ENCODE data around the gene OSTN. TPM values are rescaled to one million over a fixed set of nuclear protein-coding genes. Genes with fewer than 3 reads are reported as not detected.

OSTN gene
- total RNA-seq, 1 donor from 2014 or later = 0.36 TPM

- no peaks in the 10 kb centered on the region for H3K27me3 ChIP-seq (ENCODE audit: low read depth)
- no peak overlapping the region for H3K4me3 ChIP-seq
- no peak overlapping the region for H3K27ac ChIP-seq (replicated peaks)
- TF ChIP-seq CTCF (IDR thresholded peaks at IDR 0.05; ENCODE audit: borderline replicate concordance) = no peak
- no peaks in the 10 kb centered on the region for H3K36me3 ChIP-seq
- no peak for DNase-seq
- H3K4me1 ChIP-seq = no peaks in the 10 kb centered on the region
- H3K9me3 ChIP-seq (replicated peaks) = no peaks in the 10 kb centered on the region
- intact Hi-C loops (cut with micrococcal nuclease) = no loop called here
These were observed 18.3 kb downstream of the OSTN start for GRCh38 chr3:191217301-191217700.

GRCh38 chr3:191220908-191221307, 21.9 kb downstream of the OSTN start:
- intact Hi-C loops (cut with micrococcal nuclease) = no loop called here
- Histone ChIP-seq H3K36me3 (no peaks in the 10 kb centered on the region), H3K27ac (replicated peaks) (no peak overlapping the region), H3K4me3 (no peak overlapping the region), H3K4me1 (no peaks in the 10 kb centered on the region), H3K9me3 (replicated peaks) (no peaks in the 10 kb centered on the region), H3K27me3 (ENCODE audit: low read depth) (no peaks in the 10 kb centered on the region)
- TF ChIP-seq CTCF (IDR thresholded peaks at IDR 0.05; ENCODE audit: borderline replicate concordance) = no peak
- DNase-seq = no peak

- H3K36me3 ChIP-seq = no peaks in the 10 kb centered on the region
- no peak for DNase-seq
- intact Hi-C loops (cut with micrococcal nuclease) = no loop called here
These were observed 22.6 kb downstream of the OSTN start for GRCh38 chr3:191221638-191222037.

GRCh38 chr3:191227541-191227940, 28.5 kb downstream of the OSTN start:
- no peaks in the 10 kb centered on the region for H3K4me1 ChIP-seq
- no peak overlapping the region for H3K27ac ChIP-seq (replicated peaks)
- no peaks in the 10 kb centered on the region for H3K9me3 ChIP-seq (replicated peaks)
- H3K36me3 ChIP-seq = no peaks in the 10 kb centered on the region
- no peak for DNase-seq
- no peak overlapping the region for H3K4me3 ChIP-seq
- H3K27me3 ChIP-seq (ENCODE audit: low read depth) = no peaks in the 10 kb centered on the region
- intact Hi-C loops (cut with micrococcal nuclease) = no loop called here
- no peak for TF ChIP-seq CTCF (IDR thresholded peaks at IDR 0.05; ENCODE audit: borderline replicate concordance)

More at GRCh38 chr3:191221638-191222037, 22.6 kb downstream of the OSTN start:
- no peak for TF ChIP-seq CTCF (IDR thresholded peaks at IDR 0.05; ENCODE audit: borderline replicate concordance)
- Histone ChIP-seq H3K4me3 (no peak overlapping the region), H3K27me3 (ENCODE audit: low read depth) (no peaks in the 10 kb centered on the region), H3K27ac (replicated peaks) (no peak overlapping the region), H3K9me3 (replicated peaks) (no peaks in the 10 kb centered on the region), H3K4me1 (no peaks in the 10 kb centered on the region)

- Histone ChIP-seq H3K9me3 (replicated peaks) (no peaks in the 10 kb centered on the region), H3K4me1 (no peaks in the 10 kb centered on the region), H3K27me3 (ENCODE audit: low read depth) (no peaks in the 10 kb centered on the region), H3K27ac (replicated peaks) (no peak overlapping the region), H3K36me3 (no peaks in the 10 kb centered on the region), H3K4me3 (no peak overlapping the region)
- DNase-seq = no peak
- intact Hi-C loops (cut with micrococcal nuclease) = no loop called here
- no peak for TF ChIP-seq CTCF (IDR thresholded peaks at IDR 0.05; ENCODE audit: borderline replicate concordance)
These were observed 35.2 kb downstream of the OSTN start for GRCh38 chr3:191234216-191234615.

Measured in left ventricle myocardium inferior (tissue), 1 donor.